Head of caudate nucleus (tissue), 42 donors: ENCODE results near the gene HMGN4.
A peak's percentile ranks its signal among the peaks of the same experiment; 100 is the strongest.
"Not testable (repeated sequence)": the region's sequence is repeated elsewhere in the genome, so short reads cannot be mapped to it uniquely, and the experiment has no call there.

Experiments used
- DNase-seq, 42 donors: peaks; one replicate each; pipeline versions ENCODE4 v3.0.0 to v3.0.0-alpha.2; 2020 to 2021; ENCODE audit warnings: mixed read lengths in 7 of 42
- intact Hi-C: fragments of 100-400 bp; cut with DNase I; formaldehyde crosslinking; loops from one replicate; pipeline ENCODE4 v1.15.0; 2022

Gene HMGN4

DNA sequence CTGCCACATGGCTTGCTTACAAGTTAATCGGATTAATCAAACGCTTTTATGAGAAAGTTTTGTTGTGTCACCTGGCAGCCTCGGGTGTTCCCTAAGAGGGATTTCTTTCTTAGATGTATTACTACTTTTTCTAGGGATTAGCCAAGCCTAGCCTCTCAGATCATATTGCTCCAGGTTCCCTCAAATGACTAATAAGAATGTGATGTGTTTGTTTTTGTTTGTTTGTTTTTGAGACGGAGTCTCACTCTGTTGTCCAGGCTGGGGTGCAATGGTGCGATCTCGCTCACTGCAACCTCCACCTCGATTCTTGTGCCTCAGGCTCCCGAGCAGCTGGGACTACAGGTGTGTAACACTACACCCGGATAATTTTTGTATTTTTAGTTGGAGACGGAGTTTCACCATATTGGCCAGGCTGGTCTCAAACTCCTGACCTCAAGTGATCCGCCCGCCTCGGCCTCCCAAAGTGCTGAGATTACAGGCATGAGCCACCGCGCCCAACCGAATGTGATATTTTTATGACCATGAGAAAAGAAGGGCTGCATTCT lies 977 bp downstream of the HMGN4 start:
- no peak for DNase-seq
- intact Hi-C loops, result loop anchor here (2.0 to 10.0 kb wide), 2 partner anchors 14 to 224 kb away; no protein-coding TSS in a partner anchor

GRCh38 chr6:26541579-26541978 lies 3.4 kb downstream of the HMGN4 start:
- no peak for DNase-seq
- intact Hi-C loops, result no loop called here

GRCh38 chr6:26543953-26544352 lies 5.8 kb downstream of the HMGN4 start:
- no peak for DNase-seq
- intact Hi-C loops, result no loop called here

DNA sequence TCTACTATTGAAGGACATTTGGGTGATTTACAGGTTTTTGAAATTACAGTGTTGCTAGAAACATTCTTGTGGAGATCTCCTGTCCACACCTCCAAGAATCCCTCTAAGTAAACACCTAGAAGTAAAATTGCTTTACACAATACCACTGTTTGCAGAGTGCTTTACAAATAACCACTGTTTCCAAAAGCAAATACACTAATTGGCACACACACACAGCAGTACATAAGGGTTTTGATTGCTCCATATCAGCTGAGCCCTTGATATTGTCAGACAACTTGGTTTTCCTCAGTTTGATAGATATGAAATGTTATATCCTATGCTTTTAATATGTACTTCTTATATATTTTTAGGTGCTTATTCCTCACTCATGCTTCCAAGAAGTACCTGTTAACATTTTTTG lies 6.3 kb downstream of the HMGN4 start:
- DNase-seq, result no peak
- intact Hi-C loops, result no loop called here

DNA sequence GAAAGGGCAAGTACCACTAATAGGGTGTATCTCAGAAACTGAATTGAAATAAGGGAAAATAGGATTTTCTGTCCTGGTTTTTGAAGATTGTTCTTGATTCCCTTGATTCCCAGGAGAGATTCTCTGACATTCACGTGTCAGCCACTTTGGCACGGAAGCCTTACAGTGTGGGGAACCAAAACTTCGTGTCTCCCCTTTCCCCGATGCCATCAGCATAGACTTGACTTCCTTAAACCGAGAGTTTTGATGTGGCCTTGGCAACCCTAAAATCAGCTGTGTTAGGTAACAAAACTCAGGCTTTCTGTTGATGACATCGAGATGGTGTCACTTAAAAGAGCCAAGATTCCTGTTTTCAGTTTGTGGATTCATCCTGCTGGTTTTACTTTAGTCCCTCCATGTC lies 7.5 kb downstream of the HMGN4 start:
- intact Hi-C loops, result no loop called here
- no peak for DNase-seq

DNA sequence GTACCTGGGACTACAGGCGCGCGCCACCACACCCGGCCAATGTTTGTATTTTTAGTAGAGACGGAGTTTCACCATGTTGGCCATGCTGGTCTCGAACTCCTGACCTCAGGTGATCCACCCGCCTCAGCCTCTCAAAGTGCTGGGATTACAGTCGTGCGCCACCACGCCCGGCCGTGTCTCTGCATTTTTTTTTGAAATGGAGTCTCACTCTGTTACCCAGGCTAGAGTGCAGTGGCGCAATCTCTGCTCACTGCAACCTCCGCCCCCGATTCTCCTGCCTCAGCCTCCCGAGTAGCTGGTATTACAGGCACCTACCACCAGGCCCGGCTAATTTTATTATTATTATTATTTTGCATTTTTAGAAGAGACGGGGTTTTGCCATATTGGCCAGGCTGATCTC lies 9.2 kb downstream of the HMGN4 start:
- intact Hi-C loops, DNase-seq: not testable (repeated sequence)

- DNase-seq, result peak in 21 of 42 donors; percentile 21 to 67 (median 39)
- intact Hi-C loops, result no loop called here
These were observed 12.3 kb downstream of the HMGN4 start for GRCh38 chr6:26550250-26550993.

- intact Hi-C loops, result loop anchor here (2.0 kb wide), 1 partner anchor 13 kb away; the partner anchor contains the start of gene HMGN4
- DNase-seq, result no peak
These were observed 14.0 kb downstream of the HMGN4 start for GRCh38 chr6:26552205-26552604.

GRCh38 chr6:26552640-26553188 lies 14.5 kb downstream of the HMGN4 start:
- no peak for DNase-seq
- intact Hi-C loops, result loop anchor here (2.0 kb wide), 1 partner anchor 14 kb away; the partner anchor contains the start of gene HMGN4

GRCh38 chr6:26553264-26553634 lies 15.1 kb downstream of the HMGN4 start:
- intact Hi-C loops, result loop anchor here (2.0 kb wide), 1 partner anchor 14 kb away; the partner anchor contains the start of gene HMGN4
- peak; percentile 66 to 94 (median 82) for DNase-seq

- DNase-seq, result peak in 39 of 42 donors; percentile 41 to 91 (median 73)
- intact Hi-C loops, result loop anchor here (2.0 kb wide), 1 partner anchor 15 kb away; the partner anchor contains the start of gene HMGN4
These were observed 15.7 kb downstream of the HMGN4 start for GRCh38 chr6:26553635-26554446.

DNA sequence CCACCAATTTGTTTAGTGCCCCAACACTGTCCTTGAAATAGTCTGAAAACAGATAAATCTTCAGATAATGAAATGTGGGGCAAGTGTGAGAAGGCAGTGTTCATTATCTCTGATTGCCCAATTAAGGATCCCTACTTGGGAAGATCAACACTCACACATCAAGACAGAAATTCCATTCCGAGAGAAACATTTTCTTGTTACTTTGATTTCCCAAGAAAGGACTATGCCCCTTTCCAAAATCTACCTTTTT lies 16.2 kb downstream of the HMGN4 start:
- intact Hi-C loops, result no loop called here
- no peak for DNase-seq

- intact Hi-C loops, result no loop called here
- peak in 36 of 42 donors; percentile 37 to 85 (median 60) for DNase-seq
These were observed 16.7 kb downstream of the HMGN4 start for GRCh38 chr6:26554697-26555504.

DNA sequence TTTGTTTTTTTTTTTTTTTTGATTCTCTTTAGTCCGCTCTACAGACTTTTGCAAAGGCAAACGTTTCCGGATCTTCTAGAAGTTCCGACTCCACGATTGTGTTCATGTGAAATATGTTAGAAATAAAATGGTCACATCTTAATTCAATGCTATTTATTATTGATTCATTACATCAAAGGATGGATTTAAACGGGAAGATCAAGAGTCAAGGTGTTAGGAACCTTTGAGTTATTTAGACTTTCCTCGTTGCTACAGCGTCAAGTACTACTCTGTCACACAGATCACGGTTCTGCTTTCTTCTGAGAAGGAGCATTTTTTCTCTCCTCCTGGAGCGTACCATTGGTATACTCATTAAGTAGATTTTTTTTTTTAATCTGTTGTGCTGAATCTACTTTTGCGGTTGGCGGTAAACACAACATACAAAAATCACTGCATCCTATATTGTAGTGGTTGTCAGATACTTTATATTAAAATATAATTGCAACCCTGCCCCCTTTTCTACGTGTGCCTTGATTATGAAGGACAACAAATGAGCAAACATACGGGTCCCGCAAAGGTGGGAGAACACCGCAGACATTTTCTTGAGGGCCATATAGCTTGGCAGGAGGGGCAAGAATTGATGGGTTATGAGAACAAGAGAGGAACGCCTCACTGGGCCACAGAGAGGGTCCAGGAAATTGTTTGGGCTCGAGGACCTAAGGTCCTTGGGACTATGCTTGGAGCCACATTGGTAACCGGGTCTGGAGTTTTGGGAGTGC lies 17.5 kb downstream of the HMGN4 start:
- no peak for DNase-seq
- intact Hi-C loops, result no loop called here

DNA sequence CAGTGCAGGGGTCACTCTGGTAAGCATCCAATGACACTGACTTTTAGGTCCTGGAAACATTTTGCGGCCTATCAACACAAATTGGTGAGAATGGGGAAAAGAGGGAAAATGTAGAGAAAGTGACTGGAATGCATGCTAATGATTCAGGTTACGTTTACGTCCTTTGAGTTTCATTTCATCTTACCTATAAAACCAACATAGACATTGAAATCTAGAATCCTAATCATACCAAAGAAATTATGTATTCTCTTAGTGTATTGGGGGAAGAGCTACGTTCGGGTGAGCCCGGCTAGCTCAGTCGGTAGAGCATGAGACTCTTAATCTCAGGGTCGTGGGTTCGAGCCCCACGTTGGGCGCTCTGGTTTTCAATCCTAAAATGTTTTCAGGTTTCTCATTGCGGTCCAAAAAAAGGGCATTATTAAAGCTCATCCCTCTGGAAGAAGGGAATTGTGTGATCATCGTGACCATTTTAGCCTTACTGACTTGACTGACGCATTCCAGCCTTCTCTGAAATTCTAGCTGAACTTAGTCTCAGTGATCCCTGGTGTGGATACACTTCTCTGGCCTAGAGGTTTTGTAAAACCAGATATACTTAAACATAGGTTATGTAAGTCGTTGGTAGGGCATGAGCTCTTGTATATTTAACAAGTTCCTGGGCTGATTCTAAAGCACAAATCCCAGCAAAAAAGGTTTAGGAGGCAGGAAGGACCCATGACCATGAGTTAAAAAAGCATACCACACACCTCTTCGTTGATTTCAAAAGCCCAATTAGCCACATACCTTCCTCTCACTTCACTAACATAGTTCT lies 18.3 kb downstream of the HMGN4 start:
- DNase-seq, result peak in 29 of 42 donors; percentile 29 to 85 (median 49)
- intact Hi-C loops, result no loop called here

DNA sequence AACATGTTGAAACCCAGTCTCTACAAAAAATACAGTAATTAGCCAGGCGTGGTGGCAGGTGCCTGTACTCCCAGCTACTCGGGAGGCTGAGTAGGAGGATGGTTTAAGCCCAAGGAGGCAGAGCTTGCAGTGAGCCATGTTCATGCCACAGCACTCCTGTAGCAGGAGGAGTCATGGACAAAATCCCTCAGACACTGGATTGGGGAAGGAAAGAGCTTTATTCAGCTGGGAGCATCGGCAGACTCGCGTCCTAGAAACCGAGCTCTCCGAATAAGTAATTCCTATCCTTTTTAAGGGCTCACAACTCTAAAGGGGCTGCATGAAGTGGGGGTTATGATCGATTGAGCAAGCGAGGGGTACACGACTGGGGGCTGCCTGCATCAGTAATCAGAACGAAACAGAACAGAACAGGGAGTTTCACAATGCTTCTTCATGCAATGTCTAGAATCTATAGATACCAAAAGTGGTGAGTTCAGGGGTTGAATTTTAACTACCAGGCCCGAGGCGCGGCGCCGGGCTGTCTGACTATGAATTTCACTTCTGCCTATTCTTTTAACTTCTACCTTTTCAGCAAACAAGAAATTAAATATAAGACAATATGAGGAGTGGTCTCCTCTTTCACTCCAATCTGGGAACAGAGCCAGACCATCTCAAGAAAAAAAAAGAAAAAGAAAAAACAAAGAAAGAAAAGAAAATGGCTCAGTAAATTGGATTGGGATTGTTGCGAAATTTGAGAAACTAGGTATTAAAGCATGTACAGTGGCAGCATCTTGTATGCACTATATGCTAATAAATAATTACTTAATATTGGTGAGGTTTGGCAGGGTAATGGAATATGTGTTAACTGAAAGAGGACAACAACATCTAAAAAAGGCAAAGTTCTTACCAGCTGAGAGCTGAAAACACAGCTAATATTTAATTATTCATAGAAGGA lies 23.6 kb downstream of the HMGN4 start:
- intact Hi-C loops, result no loop called here
- DNase-seq, result no peak
